ACC112 (cell line): ENCODE data around the gene GPRC5A.
A peak's percentile ranks its signal among the peaks of the same experiment; 100 is the strongest.
"Not testable (repeated sequence)": the region's sequence is repeated elsewhere in the genome, so short reads cannot be mapped to it uniquely, and the experiment has no call there.

Experiments used
- H2AFZ ChIP-seq: fragments of 200-600 bp; sonication (generic); one replicate; pipeline ENCODE4 v1.6.0; 2017; ENCODE audit warnings: antibody characterized with exemption, low read length; ENCODE audit not compliant: unreplicated experiment
- H3K27ac ChIP-seq: fragments of 200-600 bp; sonication (generic); 2 replicates; pipeline ENCODE4 v1.5.1; 2014; ENCODE audit warnings: low read depth, mild to moderate bottlenecking, antibody characterized with exemption, low read length, moderate library complexity
- H3K27me3 ChIP-seq: fragments of 200-600 bp; sonication (generic); 2 replicates; pipeline ENCODE4 v1.6.1; 2014; ENCODE audit warnings: mild to moderate bottlenecking, antibody characterized with exemption, low read length, moderate library complexity, mixed read lengths; ENCODE audit not compliant: insufficient read depth
- H3K36me3 ChIP-seq: fragments of 200-600 bp; sonication (generic); 2 replicates; pipeline ENCODE4 v1.6.1; 2016; ENCODE audit warnings: mild to moderate bottlenecking, antibody characterized with exemption, low read length, moderate library complexity, mixed read lengths; ENCODE audit not compliant: insufficient read depth
- H3K4me1 ChIP-seq: fragments of 200-600 bp; sonication (generic); one replicate; pipeline ENCODE4 v1.6.1; 2016; ENCODE audit warnings: low read length, mixed read lengths; ENCODE audit not compliant: insufficient read depth, unreplicated experiment, control insufficient read depth
- H3K4me3 ChIP-seq: fragments of 200-600 bp; sonication (generic); 2 replicates; pipeline ENCODE4 v1.5.1; 2014; ENCODE audit warnings: mild to moderate bottlenecking, low read depth, low read length
- H3K79me2 ChIP-seq: fragments of 200-600 bp; sonication (generic); one replicate; pipeline ENCODE4 v1.6.0; 2016; ENCODE audit warnings: low read length; ENCODE audit not compliant: control insufficient read depth, unreplicated experiment, insufficient read depth

The GPRC5A gene

DNA sequence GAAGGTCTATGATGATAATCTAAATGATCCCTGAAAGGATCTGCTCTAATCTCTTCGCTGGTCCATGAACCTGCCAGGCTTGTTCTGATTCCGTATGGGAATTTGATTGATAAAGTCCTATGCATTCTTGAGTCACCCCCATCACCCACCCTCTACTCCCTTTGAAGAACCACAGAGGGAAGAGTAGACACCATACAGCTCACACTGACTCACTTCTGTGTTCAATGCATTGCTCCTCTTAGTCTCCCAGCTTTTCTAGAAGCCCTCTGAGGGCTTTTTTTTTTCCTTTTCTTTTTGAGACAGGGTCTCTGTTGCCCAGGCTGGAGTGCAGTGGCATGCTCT, 18.5 kb upstream of the GPRC5A start:
- Histone ChIP-seq H3K27me3 (no peaks in the 10 kb centered on the region), H3K36me3 (no peaks in the 10 kb centered on the region), H3K27ac (peak overlapping the region; percentile 99), H2AFZ (no peak overlapping the region), H3K4me1 (peaks cover 49% of the 10 kb centered on the region), H3K79me2 (no peaks in the 10 kb centered on the region), H3K4me3 (peak overlapping the region; percentile 14; the same call in 1 of the 2 replicates)

- H3K27me3 ChIP-seq, result no peaks in the 10 kb centered on the region
- H3K4me1 ChIP-seq, result peaks cover 49% of the 10 kb centered on the region
Observed at GRCh38 chr12:12874029-12874428, 17.3 kb upstream of the GPRC5A start.

GRCh38 chr12:12875301-12875700, 16.1 kb upstream of the GPRC5A start:
- H3K79me2 ChIP-seq, H3K36me3 ChIP-seq, H3K4me3 ChIP-seq, H3K27ac ChIP-seq, H2AFZ ChIP-seq, H3K27me3 ChIP-seq: not testable (repeated sequence)
- H3K4me1 ChIP-seq, result peaks cover 43% of the 10 kb centered on the region

More at GRCh38 chr12:12874029-12874428, 17.3 kb upstream of the GPRC5A start:
- H3K4me3 ChIP-seq, result no peak overlapping the region; the same call in 1 of the 2 replicates
- no peaks in the 10 kb centered on the region for H3K36me3 ChIP-seq
- H2AFZ ChIP-seq, result peak overlapping the region; percentile 3
- no peaks in the 10 kb centered on the region for H3K79me2 ChIP-seq
- peak overlapping the region; percentile 99 for H3K27ac ChIP-seq

DNA sequence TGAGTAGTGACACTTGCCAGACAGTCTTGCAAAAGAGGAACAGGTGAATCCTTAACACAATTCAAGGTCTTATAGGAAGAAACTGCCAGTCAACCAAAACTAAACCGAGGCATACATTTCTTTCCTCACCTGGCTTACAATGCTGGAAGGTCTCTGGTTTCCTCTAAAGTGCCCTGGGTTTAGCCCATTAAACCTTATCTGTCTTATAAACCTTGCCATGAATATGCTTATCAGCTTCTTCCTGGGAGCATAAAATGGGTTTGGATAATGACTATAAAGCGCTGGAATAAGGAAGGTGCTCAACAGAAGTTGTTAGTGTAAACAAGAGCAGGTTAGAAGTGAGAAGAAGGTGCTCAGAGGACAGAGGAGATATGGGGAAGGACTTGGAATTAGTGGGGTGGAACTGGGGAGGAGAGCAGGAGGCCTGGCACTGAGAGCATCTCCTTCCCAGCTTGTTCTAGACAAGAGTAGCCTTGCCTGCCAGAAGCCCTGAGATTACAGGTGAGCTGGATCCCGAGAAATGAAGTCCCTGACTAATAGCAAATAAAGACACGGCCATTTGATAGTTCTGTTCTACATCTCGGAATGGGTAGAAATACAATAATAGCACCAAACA, 14.1 kb upstream of the GPRC5A start:
- H3K36me3 ChIP-seq, result no peaks in the 10 kb centered on the region
- H3K79me2 ChIP-seq, result no peaks in the 10 kb centered on the region
- no peaks in the 10 kb centered on the region for H3K27me3 ChIP-seq
- no peak overlapping the region for H2AFZ ChIP-seq
- H3K27ac ChIP-seq, result no peak overlapping the region
- no peak overlapping the region for H3K4me3 ChIP-seq
- peaks cover 39% of the 10 kb centered on the region for H3K4me1 ChIP-seq

DNA sequence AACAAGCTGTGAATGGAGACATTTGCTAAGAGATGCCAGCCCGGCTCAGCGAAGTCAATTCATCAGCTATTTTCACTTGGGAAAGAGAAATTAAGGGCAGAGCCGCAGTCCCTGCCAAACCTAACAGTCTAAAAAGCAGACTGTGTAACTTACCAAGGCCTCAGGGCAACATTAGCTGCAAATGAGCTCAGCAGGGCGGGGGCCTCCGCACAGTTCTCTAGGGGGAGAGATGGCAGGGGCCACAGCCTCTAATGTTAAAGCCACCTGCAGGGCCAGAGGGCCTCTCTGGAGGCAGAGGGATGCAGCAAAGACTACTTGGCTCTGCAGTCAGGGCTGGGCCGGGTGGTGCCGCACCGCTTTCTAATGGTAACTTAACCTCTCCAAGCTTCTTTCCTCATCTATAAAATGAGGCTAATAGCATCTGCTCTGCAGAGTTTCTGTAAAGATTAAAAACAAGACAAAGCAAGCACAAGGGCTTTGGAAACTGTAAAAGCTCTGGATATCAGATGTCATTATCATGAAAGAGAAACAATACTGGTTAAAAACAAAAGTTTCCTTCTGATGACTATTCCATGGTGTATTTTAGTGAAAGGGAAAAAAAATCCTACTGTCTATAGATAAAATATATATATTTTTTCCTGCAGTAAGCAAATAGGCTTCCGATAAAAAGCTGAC, 13.4 kb upstream of the GPRC5A start:
- Histone ChIP-seq H2AFZ (no peak overlapping the region), H3K27ac (no peak overlapping the region), H3K27me3 (no peaks in the 10 kb centered on the region), H3K4me1 (peaks cover 39% of the 10 kb centered on the region), H3K36me3 (no peaks in the 10 kb centered on the region), H3K79me2 (no peaks in the 10 kb centered on the region), H3K4me3 (no peak overlapping the region)

GRCh38 chr12:12880537-12880936, 10.8 kb upstream of the GPRC5A start:
- no peak overlapping the region for H3K27ac ChIP-seq
- H3K4me3 ChIP-seq, result no peak overlapping the region
- no peaks in the 10 kb centered on the region for H3K36me3 ChIP-seq
- no peaks in the 10 kb centered on the region for H3K79me2 ChIP-seq
- H3K27me3 ChIP-seq, result no peaks in the 10 kb centered on the region
- no peak overlapping the region for H2AFZ ChIP-seq
- H3K4me1 ChIP-seq, result peaks cover 28% of the 10 kb centered on the region

DNA sequence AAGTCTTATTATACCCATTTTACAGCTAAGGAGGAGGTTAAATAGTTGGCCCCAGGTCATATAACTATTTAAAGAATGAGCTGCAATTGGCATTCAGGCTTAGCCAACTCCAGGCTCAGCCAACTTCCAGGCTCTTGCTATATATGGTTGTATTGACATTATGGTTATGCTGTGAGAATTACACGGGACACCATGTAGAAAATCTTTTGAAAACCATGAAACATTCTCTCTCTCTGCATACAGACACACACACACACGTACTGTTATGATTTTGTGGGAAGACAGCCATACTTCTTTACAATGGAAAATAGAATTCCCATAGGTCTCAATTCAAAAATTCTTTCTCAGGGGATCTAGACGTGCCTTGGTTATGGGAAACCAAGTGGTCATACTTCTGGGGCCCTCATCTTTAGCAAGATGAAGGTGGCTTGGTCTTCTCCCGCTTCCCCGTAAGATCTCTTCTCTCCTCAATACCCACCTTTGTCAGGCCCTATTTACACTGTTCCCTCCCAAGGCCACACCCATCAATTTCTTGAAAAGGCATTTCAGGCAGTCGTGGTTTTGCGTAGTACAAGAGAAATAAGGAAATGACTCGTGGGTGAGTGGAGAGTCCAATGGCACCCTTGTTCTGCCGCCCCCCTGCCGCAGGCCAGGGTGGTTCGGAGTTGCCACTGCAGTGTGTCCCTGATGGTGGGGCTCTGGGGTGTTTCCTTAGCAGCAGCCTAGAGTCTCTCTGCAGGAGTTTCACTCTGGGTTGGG, 10.0 kb upstream of the GPRC5A start:
- Histone ChIP-seq H3K27ac (peak overlapping the region; percentile 53), H3K27me3 (no peaks in the 10 kb centered on the region), H2AFZ (no peak overlapping the region), H3K4me1 (peaks cover 28% of the 10 kb centered on the region), H3K4me3 (0 out of 2 replicates have a peak overlapping the region, but pooled peaks have one; percentile 26), H3K36me3 (no peaks in the 10 kb centered on the region), H3K79me2 (no peaks in the 10 kb centered on the region)

GRCh38 chr12:12882288-12882687, 9.1 kb upstream of the GPRC5A start:
- Histone ChIP-seq H3K4me1 (peaks cover 28% of the 10 kb centered on the region), H3K4me3 (no peak overlapping the region), H3K36me3 (no peaks in the 10 kb centered on the region), H3K27me3 (no peaks in the 10 kb centered on the region), H2AFZ (no peak overlapping the region), H3K27ac (peak overlapping the region; percentile 80), H3K79me2 (no peaks in the 10 kb centered on the region)

GRCh38 chr12:12883369-12884001, 7.9 kb upstream of the GPRC5A start:
- Histone ChIP-seq H3K4me3 (peak overlapping the region; percentile 11; the same call in 1 of the 2 replicates), H3K27ac (peak overlapping the region; percentile 80), H3K79me2 (no peaks in the 10 kb centered on the region), H3K36me3 (no peaks in the 10 kb centered on the region), H2AFZ (peak overlapping the region; percentile 67), H3K27me3 (no peaks in the 10 kb centered on the region), H3K4me1 (peaks cover 28% of the 10 kb centered on the region)

DNA sequence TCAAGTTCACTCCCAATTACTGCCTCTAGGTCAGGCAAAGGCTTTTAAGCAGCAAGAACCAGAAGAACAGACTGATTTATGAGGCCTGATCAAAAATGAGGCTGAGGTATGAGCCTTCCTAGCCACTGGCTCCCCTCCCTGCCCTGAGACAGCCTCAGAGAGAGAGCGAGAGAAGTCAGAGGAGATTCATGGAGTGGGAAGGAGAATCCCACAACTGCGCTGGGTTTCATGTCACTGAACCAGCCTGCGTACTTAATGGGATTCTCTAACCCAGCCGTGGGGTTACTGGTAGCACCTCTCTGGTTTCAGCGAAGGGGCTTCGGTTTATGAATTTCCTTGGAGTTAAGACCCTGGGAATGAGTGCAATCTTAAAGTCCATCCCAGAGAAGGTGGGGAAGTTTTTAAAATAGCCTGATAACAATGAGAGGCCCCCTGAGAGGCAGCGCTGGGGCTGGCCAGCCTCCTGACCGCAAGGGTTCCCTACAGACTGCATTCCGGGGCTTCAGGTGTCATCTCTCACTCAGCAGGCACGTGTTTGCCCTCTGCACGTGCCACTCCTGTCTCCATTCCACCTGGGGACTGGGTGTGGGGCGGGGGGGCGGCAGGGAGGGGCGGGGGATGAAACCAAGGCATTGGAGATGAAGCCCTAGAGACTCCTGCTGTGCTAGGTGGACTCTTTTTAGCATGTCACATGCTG, 6.1 kb upstream of the GPRC5A start:
- no peaks in the 10 kb centered on the region for H3K27me3 ChIP-seq
- peaks cover 30% of the 10 kb centered on the region for H3K4me1 ChIP-seq
- no peaks in the 10 kb centered on the region for H3K79me2 ChIP-seq
- no peak overlapping the region for H3K27ac ChIP-seq
- H2AFZ ChIP-seq, result no peak overlapping the region
- no peaks in the 10 kb centered on the region for H3K36me3 ChIP-seq
- no peak overlapping the region for H3K4me3 ChIP-seq
